ENCODE measurements around the gene MMP14.
A peak's percentile ranks its signal among the peaks of the same experiment; 100 is the strongest.
"Not testable (repeated sequence)": the region's sequence is repeated elsewhere in the genome, so short reads cannot be mapped to it uniquely, and the experiment has no call there.

MMP14 gene

DNA sequence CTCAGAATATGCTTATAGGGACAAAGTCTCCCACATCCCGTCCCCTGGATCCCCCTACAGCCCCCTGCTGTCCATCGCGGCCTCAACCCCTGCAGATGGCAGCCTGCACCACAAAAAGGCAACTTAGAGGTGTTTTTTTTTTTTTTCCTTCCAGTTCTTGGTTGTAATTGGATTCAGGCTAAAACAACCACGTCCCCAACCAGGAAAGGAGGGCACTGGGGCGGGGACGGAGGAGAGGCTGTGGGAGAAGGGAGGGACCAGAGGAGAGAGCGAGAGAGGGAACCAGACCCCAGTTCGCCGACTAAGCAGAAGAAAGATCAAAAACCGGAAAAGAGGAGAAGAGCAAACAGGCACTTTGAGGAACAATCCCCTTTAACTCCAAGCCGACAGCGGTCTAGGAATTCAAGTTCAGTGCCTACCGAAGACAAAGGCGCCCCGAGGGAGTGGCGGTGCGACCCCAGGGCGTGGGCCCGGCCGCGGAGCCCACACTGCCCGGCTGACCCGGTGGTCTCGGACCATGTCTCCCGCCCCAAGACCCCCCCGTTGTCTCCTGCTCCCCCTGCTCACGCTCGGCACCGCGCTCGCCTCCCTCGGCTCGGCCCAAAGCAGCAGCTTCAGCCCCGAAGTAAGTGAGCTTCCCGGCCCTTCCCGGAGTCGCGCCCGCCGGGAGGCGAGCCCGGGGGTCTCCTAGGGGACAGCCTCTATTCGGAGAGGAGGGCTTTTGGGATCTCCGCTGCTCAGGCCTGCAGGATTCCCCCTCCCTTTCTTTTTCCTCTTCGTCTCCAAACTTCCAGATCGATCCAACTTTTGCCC is at the start of gene MMP14:
Gene MMP14, plus strand, starts transcription at position 285 of the 813 bp plus-strand sequence. Its CDS starts 233 bp downstream, at position 518.
- Histone ChIP-seq H3K27ac (peak within 1 kb of the TSS; percentile 97 to 98), H3K4me3 (peak within 1 kb of the TSS; percentile 84 to 85), H3K9me3 (no peaks in the 10 kb centered on the region), H3K36me3 (peaks cover 19 to 25% (median 20%) of the 10 kb centered on the region in 3 donors), H3K4me1 (peaks cover 0 to 41% (median 26%) of the 10 kb centered on the region in 4 donors), H3K27me3 (no peaks in the 10 kb centered on the region)
- intact Hi-C loops (cut with DNase I; ENCODE audit: low total_unique reads): loop anchor here (2.0 to 10.0 kb wide), 2 partner anchors 16 to 72 kb away; partner anchors contain the start of gene OXA1L
- peak; percentile 93 to 97 for DNase-seq
- TF ChIP-seq CTCF (IDR thresholded peaks at IDR 0.05): peak; percentile 50 to 73

DNA sequence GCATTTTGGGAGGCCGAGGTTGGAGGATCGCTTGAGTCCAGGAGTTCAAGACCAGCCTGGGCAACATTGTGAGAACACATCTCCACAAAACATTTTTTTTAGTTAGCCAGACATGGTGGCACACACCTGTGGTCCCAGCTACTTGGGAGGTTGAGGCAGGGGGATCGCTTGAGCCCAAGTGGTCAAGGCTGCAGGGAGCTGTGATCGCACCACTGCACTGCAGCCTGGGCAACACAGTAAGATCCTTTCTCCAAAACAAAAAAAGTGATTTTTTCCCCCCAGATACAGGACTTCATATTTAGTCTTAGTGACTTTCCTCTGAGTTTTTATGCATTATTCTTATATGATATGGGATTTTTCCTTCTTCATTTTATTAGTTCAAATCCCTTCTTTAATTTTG is 49.7 kb upstream of the MMP14 start:
- intact Hi-C loops (cut with DNase I; ENCODE audit: low total_unique reads): no loop called here
- Histone ChIP-seq H3K4me1 (no peaks in the 10 kb centered on the region), H3K36me3 (no peaks in the 10 kb centered on the region), H3K27me3 (no peaks in the 10 kb centered on the region), H3K27ac (no peak overlapping the region), H3K9me3 (no peaks in the 10 kb centered on the region), H3K4me3 (no peak overlapping the region)
- TF ChIP-seq CTCF (IDR thresholded peaks at IDR 0.05): no peak
- DNase-seq: no peak

DNA sequence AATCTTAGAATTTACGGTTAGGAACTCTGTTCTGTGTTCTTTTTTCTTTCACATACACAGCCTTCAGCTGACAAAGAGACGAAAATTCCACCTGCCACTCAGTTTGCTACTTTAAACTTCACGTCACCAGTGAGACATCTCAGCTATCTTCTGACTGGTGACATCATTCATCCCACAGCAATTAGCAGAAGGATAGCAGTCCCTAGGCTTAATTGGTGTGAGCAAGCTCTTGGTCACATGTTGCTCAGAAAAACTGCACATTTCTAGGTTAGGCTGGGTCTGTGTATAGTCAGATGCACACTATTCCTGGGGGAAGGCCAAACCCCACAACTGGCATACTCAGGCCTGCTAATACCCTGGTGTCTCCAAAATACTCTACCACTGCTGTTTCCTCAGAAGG is 45.1 kb upstream of the MMP14 start:
- no peak overlapping the region for H3K27ac ChIP-seq
- H3K27me3 ChIP-seq: no peaks in the 10 kb centered on the region
- intact Hi-C loops (cut with DNase I; ENCODE audit: low total_unique reads): no loop called here
- no peaks in the 10 kb centered on the region for H3K9me3 ChIP-seq
- DNase-seq: no peak
- no peaks in the 10 kb centered on the region for H3K36me3 ChIP-seq
- no peak for TF ChIP-seq CTCF (IDR thresholded peaks at IDR 0.05)
- no peak overlapping the region for H3K4me3 ChIP-seq
- H3K4me1 ChIP-seq: no peaks in the 10 kb centered on the region

DNA sequence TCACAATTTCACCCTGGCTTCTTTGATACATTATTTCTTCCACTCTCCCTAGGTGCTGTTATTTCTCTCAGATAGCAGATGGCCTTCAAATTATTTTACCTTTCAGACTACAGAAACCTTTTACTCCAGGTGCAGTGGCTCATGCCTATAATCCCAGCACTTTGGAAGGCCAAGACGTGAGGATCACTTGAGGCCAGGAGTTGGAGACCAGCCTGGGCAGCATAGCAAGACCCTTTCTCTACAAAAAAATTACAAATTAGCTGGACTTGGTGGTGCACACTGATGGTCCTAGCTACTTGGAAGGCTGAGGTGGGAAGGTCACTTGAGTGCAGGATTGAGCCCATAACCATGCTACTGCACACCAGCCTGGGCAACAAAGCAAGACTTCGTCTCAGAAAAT is 44.2 kb upstream of the MMP14 start:
- no peak overlapping the region for H3K4me3 ChIP-seq
- no peaks in the 10 kb centered on the region for H3K4me1 ChIP-seq
- intact Hi-C loops (cut with DNase I; ENCODE audit: low total_unique reads): no loop called here
- DNase-seq: no peak
- H3K36me3 ChIP-seq: no peaks in the 10 kb centered on the region
- no peaks in the 10 kb centered on the region for H3K27me3 ChIP-seq
- H3K9me3 ChIP-seq: no peaks in the 10 kb centered on the region
- no peak for TF ChIP-seq CTCF (IDR thresholded peaks at IDR 0.05)
- no peak overlapping the region for H3K27ac ChIP-seq

GRCh38 chr14:22793550-22793949 is 42.8 kb upstream of the MMP14 start:
- H3K4me1 ChIP-seq; DNase-seq; H3K4me3 ChIP-seq; H3K27ac ChIP-seq; H3K36me3 ChIP-seq; H3K27me3 ChIP-seq; intact Hi-C loops (cut with DNase I; ENCODE audit: low total_unique reads); H3K9me3 ChIP-seq: not testable (repeated sequence)

GRCh38 chr14:22793976-22794375 is 42.4 kb upstream of the MMP14 start:
- Histone ChIP-seq H3K27ac (no peak overlapping the region), H3K4me3 (no peak overlapping the region), H3K27me3 (no peaks in the 10 kb centered on the region), H3K9me3 (no peaks in the 10 kb centered on the region), H3K36me3 (no peaks in the 10 kb centered on the region), H3K4me1 (no peaks in the 10 kb centered on the region)
- no peak for DNase-seq
- TF ChIP-seq CTCF (IDR thresholded peaks at IDR 0.05): no peak
- intact Hi-C loops (cut with DNase I; ENCODE audit: low total_unique reads): no loop called here
